HepG2 (cell line): Measurements from ENCODE around the gene DAB1. TPM values are rescaled to one million over a fixed set of nuclear protein-coding genes. Genes with fewer than 3 reads are reported as not detected.

ENCODE experiments used
- ATAC-seq: fragments of 200-7000 bp; cut with Tn5 transposase; 3 replicates; pipeline ENCODE4 v1.9.1; 2020; ENCODE audit warnings: mild to moderate bottlenecking, moderate library complexity
- BruUV-seq: library from RNA; stranded (reverse); fragments of 400-500 nt; replicated peaks from 2 replicates; lab custom pipeline; 2021; lab: Mats Ljungman, UMichigan
- CTCF ChIA-PET: fragments of 300-600 bp; formaldehyde crosslinking; extraction: SDS; loops from one replicate; lab custom pipeline; 2021; ENCODE audit warnings: low total read pairs, inconsistent platforms, low intra/inter-chr PET ratio; lab: Yijun Ruan, JAX
- POLR2A ChIA-PET: fragments of 350-600 bp; sonication (Branson Sonifier 250); formaldehyde crosslinking; loops from one replicate; lab custom pipeline; 2020; ENCODE audit warnings: antibody characterized with exemption, inconsistent platforms; lab: Yijun Ruan, JAX
- DNase-seq: peaks from one replicate; pipeline ENCODE4 v3.0.0-alpha.2; 2015; ENCODE audit warnings: low spot score
- FAIRE-seq: peaks from 3 replicates; lab custom pipeline; 2011; peaks lifted over from hg19 to GRCh38; lab: Jason Lieb, UNC
- H2AFZ ChIP-seq: one replicate; pipeline ENCODE4 v1.6.1; 2011; ENCODE audit warnings: low read length, inconsistent platforms
- H3K27ac ChIP-seq: fragments of 300-600 bp; 3 replicates; pipeline ENCODE4 v1.8.0; 2011; ENCODE audit warnings: mixed run types, mild to moderate bottlenecking, mixed read lengths, low read length, inconsistent platforms; ENCODE audit not compliant: insufficient read depth; ENCODE audit errors: extremely low read length
- H3K27me3 ChIP-seq, 2 experiments: fragments of 200-600 bp in 1 of 2; 2 replicates in 1 of 2; 3 replicates in 1 of 2; pipeline versions ENCODE4 v1.6.0 to v1.8.0; 2011; ENCODE audit warnings: low read length in 2 of 2, mild to moderate bottlenecking in 2 of 2, moderate library complexity in 2 of 2, inconsistent platforms in 1 of 2; ENCODE audit not compliant: insufficient read depth in 2 of 2, control insufficient read depth in 1 of 2
- H3K36me3 ChIP-seq, 2 experiments: fragments of 200-600 bp in 1 of 2; replicated peaks in 1 of 2; 2 replicates in 1 of 2; 3 replicates in 1 of 2; pipeline versions ENCODE4 v1.5.1 to v1.8.0; 2011; ENCODE audit warnings: low read length in 2 of 2, inconsistent platforms in 1 of 2; ENCODE audit not compliant: insufficient read depth in 2 of 2, control insufficient read depth in 1 of 2
- H3K4me1 ChIP-seq: 2 replicates; pipeline ENCODE4 v1.5.1; 2012; ENCODE audit warnings: low read length, inconsistent platforms; ENCODE audit not compliant: insufficient read depth
- H3K4me2 ChIP-seq: 2 replicates; pipeline ENCODE4 v1.6.0; 2011; ENCODE audit warnings: low read depth, low read length, inconsistent platforms
- H3K4me3 ChIP-seq, 3 experiments: fragments of 200-600 bp in 1 of 3; sonication (generic), shearing (Covaris generic) in 1 of 3; replicated peaks in 1 of 3; 2 replicates each; pipeline ENCODE4 v1.5.1; 2011 to 2016; ENCODE audit warnings: low read length in 3 of 3, inconsistent platforms in 2 of 3, low read depth in 2 of 3, mild to moderate bottlenecking in 2 of 3, control low read depth in 1 of 3, mixed read lengths in 1 of 3; ENCODE audit not compliant: insufficient read depth in 1 of 3
- H3K79me2 ChIP-seq: one replicate; pipeline ENCODE4 v1.6.1; 2011; ENCODE audit warnings: low read length, inconsistent platforms; ENCODE audit not compliant: insufficient read depth
- H3K9ac ChIP-seq: 2 replicates; pipeline ENCODE4 v1.6.0; 2011; ENCODE audit warnings: mild to moderate bottlenecking, low read depth, low read length, inconsistent platforms; ENCODE audit not compliant: insufficient read depth
- H3K9me3 ChIP-seq: 2 replicates; pipeline ENCODE4 v1.5.1; 2012; ENCODE audit warnings: mild to moderate bottlenecking, low read length
- H4K20me1 ChIP-seq: 2 replicates; pipeline ENCODE4 v1.6.0; 2011; ENCODE audit warnings: inconsistent platforms, mild to moderate bottlenecking, low read length, moderate library complexity; ENCODE audit not compliant: insufficient read depth
- CREB1 ChIP-seq, 2 experiments: fragments of 450-650 bp in 1 of 2; IDR thresholded peaks; 2 replicates each; pipeline ENCODE4 v1.6.1; 2016 to 2017; ENCODE audit warnings: control low read depth in 1 of 2, mild to moderate bottlenecking in 1 of 2, missing compliant biosample characterization in 1 of 2, missing genetic modification characterization in 1 of 2
- FOSL2 ChIP-seq: sonication (generic); formaldehyde crosslinking; IDR thresholded peaks from 2 replicates; pipeline ENCODE4 v1.4.0; 2020; ENCODE audit warnings: missing genetic modification reagents
- FOXA3 ChIP-seq: IDR thresholded peaks from 2 replicates; pipeline ENCODE4 v1.6.1; 2016; ENCODE audit warnings: missing genetic modification reagents, missing compliant biosample characterization
- GATAD2A ChIP-seq: IDR thresholded peaks from 2 replicates; pipeline ENCODE4 v1.6.1; 2016
- HNF4A ChIP-seq: sonication (generic); formaldehyde crosslinking; IDR thresholded peaks from 2 replicates; pipeline ENCODE4 v1.4.0; 2020; ENCODE audit warnings: missing genetic modification reagents
- KLF6 ChIP-seq: IDR thresholded peaks from 2 replicates; pipeline ENCODE4 v1.8.0; 2016; ENCODE audit warnings: missing biosample characterization, missing genetic modification reagents
- NONO ChIP-seq, 2 experiments: fragments of 450-650 bp in 1 of 2; sonication (generic) in 1 of 2; formaldehyde crosslinking in 1 of 2; IDR thresholded peaks in 1 of 2; conservative IDR thresholded peaks in 1 of 2; 2 replicates each; pipeline versions ENCODE4 v1.6.1 to v1.8.0; 2017 to 2022; ENCODE audit warnings: mild to moderate bottlenecking in 1 of 2, missing genetic modification reagents in 1 of 2, moderate library complexity in 1 of 2
- SALL1 ChIP-seq: sonication (generic); formaldehyde crosslinking; IDR thresholded peaks from 2 replicates; pipeline ENCODE4 v1.8.0; 2022; ENCODE audit warnings: mild to moderate bottlenecking, missing genetic modification reagents
- SOX6 ChIP-seq, 2 experiments: fragments of 450-650 bp in 1 of 2; sonication (generic) in 1 of 2; formaldehyde crosslinking in 1 of 2; IDR thresholded peaks; 2 replicates each; pipeline versions ENCODE4 v1.4.0 to v1.6.1; 2017 to 2020; ENCODE audit warnings: antibody characterized with exemption in 1 of 2, mild to moderate bottlenecking in 1 of 2, missing genetic modification reagents in 1 of 2
- TAF1 ChIP-seq: sonication (generic); formaldehyde crosslinking; IDR thresholded peaks from 2 replicates; pipeline ENCODE4 v1.4.0; 2020; ENCODE audit warnings: missing genetic modification reagents
- ZNF775 ChIP-seq: sonication (generic); formaldehyde crosslinking; IDR thresholded peaks from 2 replicates; pipeline ENCODE4 v1.4.0; 2020; ENCODE audit warnings: missing genetic modification reagents, mild to moderate bottlenecking, moderate library complexity, borderline replicate concordance
- WGBS: methylation state at CpG from one replicate; pipeline ENCODE4 v1.1.6; 2017; ENCODE audit warnings: low lambda C conversion rate; 5-methylcytosine and 5-hydroxymethylcytosine counted together
- in situ Hi-C: cut with HindIII; loops from 2 replicates; pipeline ENCODE4 v1.10.0; 2017; ENCODE audit warnings: low pct_unique_long_range_greater_than_20kb; ENCODE audit not compliant: extremely low pct_ligation_motif_present
- intact Hi-C: fragments of 100-400 bp; cut with micrococcal nuclease; formaldehyde crosslinking; loops from one replicate; pipeline ENCODE4 v1.10.0; 2022; ENCODE audit not compliant: unreplicated experiment
- polyA plus RNA-seq, 8 experiments: library from polyadenylated mRNA; depleted of rRNA in 3 of 8; stranded (reverse) in 7 of 8; unstranded in 1 of 8; fragments of >200 nt; fragmentation: Illumina TruSeq in 4 of 8; extraction: Trizol in 4 of 8; gene quantifications; 2 replicates each; pipeline versions ENCODE4 v1.2.1 to v1.2.3, GENCODE V29; 2011 to 2016; ENCODE audit warnings: low read depth in 4 of 8, missing spikeins in 1 of 8, mixed read lengths in 1 of 8; ENCODE audit not compliant: insufficient read depth in 1 of 8
- total RNA-seq, 5 experiments: library from RNA; depleted of rRNA; stranded (reverse); fragments of >200 nt; fragmentation: Illumina TruSeq; extraction: Trizol; gene quantifications; 2 replicates each; pipeline ENCODE4 v1.2.3, GENCODE V29; 2016; ENCODE audit warnings: low read depth in 1 of 5
- TF ChIP-seq, protein P1 (sequence below): sonication (generic); formaldehyde crosslinking; IDR thresholded peaks from 2 replicates; pipeline ENCODE4 v1.8.1; 2023; ENCODE audit warnings: mild to moderate bottlenecking, missing genetic modification reagents
- TF ChIP-seq, protein P2 (sequence below): sonication (generic); formaldehyde crosslinking; IDR thresholded peaks from 2 replicates; pipeline ENCODE4 v1.4.0; 2020; ENCODE audit warnings: missing genetic modification reagents, borderline replicate concordance
- TF ChIP-seq, protein P3 (sequence below): sonication (generic); IDR thresholded peaks from 2 replicates; pipeline ENCODE4 v1.6.1; 2016; ENCODE audit warnings: low read depth, borderline replicate concordance

Gene DAB1
- total and polyA plus RNA-seq, 2 of the 13 experiments (the other 11 are each of a cell fraction or from before 2014, with no cell fraction given), result 0.04 to 0.13 TPM

DNA sequence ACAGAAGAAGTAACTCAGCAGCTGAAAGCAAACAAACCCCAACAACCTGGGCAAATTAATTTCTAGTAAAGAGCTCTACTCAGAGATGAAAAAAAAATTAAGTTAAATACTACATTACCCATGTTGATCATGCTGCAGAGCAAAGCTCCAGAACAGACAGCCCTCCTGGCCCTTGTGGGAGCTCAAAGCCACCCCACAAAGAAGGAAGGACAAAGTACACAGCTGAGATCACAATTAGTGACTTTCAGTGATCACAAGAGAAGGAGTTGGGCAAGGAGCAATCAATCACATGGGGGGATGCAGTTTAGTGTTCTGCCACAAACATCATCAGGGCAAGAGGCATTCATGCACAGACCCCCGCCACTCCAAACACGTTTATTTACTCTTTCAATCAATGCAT is 114.2 kb downstream of the DAB1 start:
- Histone ChIP-seq H4K20me1 (no peaks in the 10 kb centered on the region), H3K4me3 (no peak overlapping the region), H3K36me3 (no peaks in the 10 kb centered on the region), H2AFZ (no peak overlapping the region)
- in situ Hi-C loops, result no loop called here
- ATAC-seq, result peak; percentile 62
- WGBS, result 20% methylated on average over 2 of the region's 2 CpGs
- TF ChIP-seq, protein P1, sequence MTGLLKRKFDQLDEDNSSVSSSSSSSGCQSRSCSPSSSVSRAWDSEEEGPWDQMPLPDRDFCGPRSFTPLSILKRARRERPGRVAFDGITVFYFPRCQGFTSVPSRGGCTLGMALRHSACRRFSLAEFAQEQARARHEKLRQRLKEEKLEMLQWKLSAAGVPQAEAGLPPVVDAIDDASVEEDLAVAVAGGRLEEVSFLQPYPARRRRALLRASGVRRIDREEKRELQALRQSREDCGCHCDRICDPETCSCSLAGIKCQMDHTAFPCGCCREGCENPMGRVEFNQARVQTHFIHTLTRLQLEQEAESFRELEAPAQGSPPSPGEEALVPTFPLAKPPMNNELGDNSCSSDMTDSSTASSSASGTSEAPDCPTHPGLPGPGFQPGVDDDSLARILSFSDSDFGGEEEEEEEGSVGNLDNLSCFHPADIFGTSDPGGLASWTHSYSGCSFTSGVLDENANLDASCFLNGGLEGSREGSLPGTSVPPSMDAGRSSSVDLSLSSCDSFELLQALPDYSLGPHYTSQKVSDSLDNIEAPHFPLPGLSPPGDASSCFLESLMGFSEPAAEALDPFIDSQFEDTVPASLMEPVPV (CRISPR knock-in tag), result no peak
- TF ChIP-seq NONO (IDR thresholded peaks at IDR 0.05), result no peak
- no peak for TF ChIP-seq NONO (CRISPR knock-in tag; conservative IDR thresholded peaks at IDR 0.05)
- no peak for TF ChIP-seq ZNF775 (CRISPR knock-in tag)
- TF ChIP-seq, protein P2, sequence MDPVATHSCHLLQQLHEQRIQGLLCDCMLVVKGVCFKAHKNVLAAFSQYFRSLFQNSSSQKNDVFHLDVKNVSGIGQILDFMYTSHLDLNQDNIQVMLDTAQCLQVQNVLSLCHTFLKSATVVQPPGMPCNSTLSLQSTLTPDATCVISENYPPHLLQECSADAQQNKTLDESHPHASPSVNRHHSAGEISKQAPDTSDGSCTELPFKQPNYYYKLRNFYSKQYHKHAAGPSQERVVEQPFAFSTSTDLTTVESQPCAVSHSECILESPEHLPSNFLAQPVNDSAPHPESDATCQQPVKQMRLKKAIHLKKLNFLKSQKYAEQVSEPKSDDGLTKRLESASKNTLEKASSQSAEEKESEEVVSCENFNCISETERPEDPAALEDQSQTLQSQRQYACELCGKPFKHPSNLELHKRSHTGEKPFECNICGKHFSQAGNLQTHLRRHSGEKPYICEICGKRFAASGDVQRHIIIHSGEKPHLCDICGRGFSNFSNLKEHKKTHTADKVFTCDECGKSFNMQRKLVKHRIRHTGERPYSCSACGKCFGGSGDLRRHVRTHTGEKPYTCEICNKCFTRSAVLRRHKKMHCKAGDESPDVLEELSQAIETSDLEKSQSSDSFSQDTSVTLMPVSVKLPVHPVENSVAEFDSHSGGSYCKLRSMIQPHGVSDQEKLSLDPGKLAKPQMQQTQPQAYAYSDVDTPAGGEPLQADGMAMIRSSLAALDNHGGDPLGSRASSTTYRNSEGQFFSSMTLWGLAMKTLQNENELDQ (CRISPR knock-in tag), result no peak
- TF ChIP-seq CREB1 (IDR thresholded peaks at IDR 0.05), result no peak
- peak; percentile 32; the same call in 1 of the 2 replicates for TF ChIP-seq CREB1 (CRISPR knock-in tag; IDR thresholded peaks at IDR 0.05)
- TF ChIP-seq SALL1, result 0 out of 2 replicates have a peak, but pooled peaks have one; percentile 15
- no peak for TF ChIP-seq KLF6 (CRISPR knock-in tag)
- TF ChIP-seq GATAD2A (CRISPR knock-in tag), result peak; percentile 46
- no peak for TF ChIP-seq TAF1 (CRISPR knock-in tag)
- TF ChIP-seq HNF4A, result peak; percentile 31; the same call in 1 of the 2 replicates
- TF ChIP-seq FOXA3 (CRISPR knock-in tag), result 0 out of 2 replicates have a peak, but pooled peaks have one; percentile 30
- no peak for TF ChIP-seq SOX6 (IDR thresholded peaks at IDR 0.05)
- TF ChIP-seq SOX6 (CRISPR knock-in tag; IDR thresholded peaks at IDR 0.05), result peak; percentile 38; the same call in 1 of the 2 replicates
- TF ChIP-seq, protein P3, sequence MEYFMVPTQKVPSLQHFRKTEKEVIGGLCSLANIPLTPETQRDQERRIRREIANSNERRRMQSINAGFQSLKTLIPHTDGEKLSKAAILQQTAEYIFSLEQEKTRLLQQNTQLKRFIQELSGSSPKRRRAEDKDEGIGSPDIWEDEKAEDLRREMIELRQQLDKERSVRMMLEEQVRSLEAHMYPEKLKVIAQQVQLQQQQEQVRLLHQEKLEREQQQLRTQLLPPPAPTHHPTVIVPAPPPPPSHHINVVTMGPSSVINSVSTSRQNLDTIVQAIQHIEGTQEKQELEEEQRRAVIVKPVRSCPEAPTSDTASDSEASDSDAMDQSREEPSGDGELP, result peak; percentile 29; the same call in 1 of the 2 replicates
- TF ChIP-seq FOSL2 (CRISPR knock-in tag), result 0 out of 2 replicates have a peak, but pooled peaks have one; percentile 20
- TF ChIP-seq, all 625 proteins: peak for 8
- no TSS peak for BruUV-seq
- intact Hi-C loops, result no loop called here
- Histone ChIP-seq H3K9me3 (no peaks in the 10 kb centered on the region), H3K9ac (no peak overlapping the region), H3K4me2 (no peak overlapping the region), H3K27me3 (no peaks in the 10 kb centered on the region), H3K27ac (no peak overlapping the region), H3K79me2 (no peaks in the 10 kb centered on the region), H3K4me1 (peaks cover 44% of the 10 kb centered on the region)
- FAIRE-seq (no peak), DNase-seq (peak; percentile 21)
- POLR2A ChIA-PET, result interaction anchor here (2.9 kb wide), 1 partner anchor 29 kb away, joined by 12 read pairs; no protein-coding TSS in a partner anchor
- CTCF ChIA-PET, result no interaction called here
